HepG2 (cell line): ENCODE data around the gene TREM1. TPM values are rescaled to one million over a fixed set of nuclear protein-coding genes. Genes with fewer than 3 reads are reported as not detected.

Experiments
- AKAP8 ChIP-seq: sonication (generic); formaldehyde crosslinking; IDR thresholded peaks from 2 replicates; pipeline ENCODE4 v1.5.1; 2020; ENCODE audit warnings: mild to moderate bottlenecking, missing genetic modification reagents
- ARID2 ChIP-seq: sonication (generic); formaldehyde crosslinking; IDR thresholded peaks from 2 replicates; pipeline ENCODE4 v1.8.1; 2022; ENCODE audit warnings: mild to moderate bottlenecking, missing genetic modification reagents, borderline replicate concordance
- CBFB ChIP-seq: sonication (generic); formaldehyde crosslinking; IDR thresholded peaks from 2 replicates; pipeline ENCODE4 v1.4.0; 2020; ENCODE audit warnings: missing genetic modification reagents
- FOXJ3 ChIP-seq: sonication (generic); formaldehyde crosslinking; IDR thresholded peaks from 2 replicates; pipeline ENCODE4 v1.4.0; 2020; ENCODE audit warnings: missing genetic modification reagents, mild to moderate bottlenecking, borderline replicate concordance
- HCFC1 ChIP-seq: fragments of 150-350 bp; IDR thresholded peaks from 2 replicates; pipeline ENCODE4 v1.6.1; 2014; ENCODE audit warnings: low read depth, low read length
- IKZF4 ChIP-seq: sonication (generic); formaldehyde crosslinking; IDR thresholded peaks from 2 replicates; pipeline ENCODE4 v1.5.1; 2020; ENCODE audit warnings: borderline replicate concordance, mild to moderate bottlenecking, low read depth, missing genetic modification reagents; ENCODE audit errors: not compliant biosample characterization
- RBM39 ChIP-seq: fragments of 200-400 bp; formaldehyde crosslinking; IDR thresholded peaks from one replicate; pipeline ENCODE4 v1.6.1; 2018; ENCODE audit warnings: antibody characterized with exemption, mild to moderate bottlenecking, low read depth, low read length; ENCODE audit not compliant: poor library complexity, severe bottlenecking
- SSRP1 ChIP-seq: IDR thresholded peaks from 2 replicates; pipeline ENCODE4 v1.6.1; 2016; ENCODE audit warnings: control low read depth
- ZNF124 ChIP-seq: sonication (generic); formaldehyde crosslinking; IDR thresholded peaks from 2 replicates; pipeline ENCODE4 v1.4.0; 2020; ENCODE audit warnings: missing genetic modification reagents
- ZNF225 ChIP-seq: sonication (generic); formaldehyde crosslinking; IDR thresholded peaks from 2 replicates; pipeline ENCODE4 v1.4.0; 2020; ENCODE audit warnings: mild to moderate bottlenecking, missing genetic modification reagents
- ZNF317 ChIP-seq: sonication (generic); formaldehyde crosslinking; IDR thresholded peaks from 2 replicates; pipeline ENCODE4 v1.5.0; 2020; ENCODE audit warnings: mild to moderate bottlenecking, missing genetic modification reagents
- ZNF547 ChIP-seq: sonication (generic); formaldehyde crosslinking; IDR thresholded peaks from 2 replicates; pipeline ENCODE4 v1.5.1; 2020; ENCODE audit warnings: mild to moderate bottlenecking, missing genetic modification reagents
- ZNF558 ChIP-seq: sonication (generic); formaldehyde crosslinking; IDR thresholded peaks from 2 replicates; pipeline ENCODE4 v1.9.0; 2022; ENCODE audit warnings: mild to moderate bottlenecking, missing genetic modification reagents, borderline replicate concordance
- ZNF605 ChIP-seq: sonication (generic); formaldehyde crosslinking; IDR thresholded peaks from 2 replicates; pipeline ENCODE4 v1.8.0; 2022; ENCODE audit warnings: mild to moderate bottlenecking, missing genetic modification reagents
- polyA plus RNA-seq, 8 experiments: library from polyadenylated mRNA; depleted of rRNA in 3 of 8; stranded (reverse) in 7 of 8; unstranded in 1 of 8; fragments of >200 nt; fragmentation: Illumina TruSeq in 4 of 8; extraction: Trizol in 4 of 8; gene quantifications; 2 replicates each; pipeline versions ENCODE4 v1.2.1 to v1.2.3, GENCODE V29; 2011 to 2016; ENCODE audit warnings: low read depth in 4 of 8, missing spikeins in 1 of 8, mixed read lengths in 1 of 8; ENCODE audit not compliant: insufficient read depth in 1 of 8
- total RNA-seq, 5 experiments: library from RNA; depleted of rRNA; stranded (reverse); fragments of >200 nt; fragmentation: Illumina TruSeq; extraction: Trizol; gene quantifications; 2 replicates each; pipeline ENCODE4 v1.2.3, GENCODE V29; 2016; ENCODE audit warnings: low read depth in 1 of 5
- TF ChIP-seq, protein P1 (sequence below): sonication (generic); formaldehyde crosslinking; IDR thresholded peaks from 2 replicates; pipeline ENCODE4 v1.5.1; 2020; ENCODE audit warnings: mild to moderate bottlenecking, missing genetic modification reagents, moderate library complexity
- TF ChIP-seq, protein P2 (sequence below): sonication (generic); formaldehyde crosslinking; IDR thresholded peaks from 2 replicates; pipeline ENCODE4 v1.5.0; 2020; ENCODE audit warnings: mild to moderate bottlenecking, low read depth, missing genetic modification reagents, borderline replicate concordance
- TF ChIP-seq, protein P3 (sequence below): sonication (generic); formaldehyde crosslinking; IDR thresholded peaks from 2 replicates; pipeline ENCODE4 v1.4.0; 2020; ENCODE audit warnings: missing genetic modification reagents
- TF ChIP-seq, protein P4 (sequence below): sonication (generic); formaldehyde crosslinking; IDR thresholded peaks from 2 replicates; pipeline ENCODE4 v1.5.1; 2020; ENCODE audit warnings: missing genetic modification reagents, mild to moderate bottlenecking, borderline replicate concordance
- TF ChIP-seq, protein P5 (sequence below): sonication (generic); formaldehyde crosslinking; IDR thresholded peaks from 2 replicates; pipeline ENCODE4 v1.5.0; 2020; ENCODE audit warnings: mild to moderate bottlenecking, missing genetic modification reagents

Gene TREM1
- total and polyA plus RNA-seq, 2 of the 13 experiments (the other 11 are each of a cell fraction or from before 2014, with no cell fraction given): 0.49 TPM; not detected in 1

DNA sequence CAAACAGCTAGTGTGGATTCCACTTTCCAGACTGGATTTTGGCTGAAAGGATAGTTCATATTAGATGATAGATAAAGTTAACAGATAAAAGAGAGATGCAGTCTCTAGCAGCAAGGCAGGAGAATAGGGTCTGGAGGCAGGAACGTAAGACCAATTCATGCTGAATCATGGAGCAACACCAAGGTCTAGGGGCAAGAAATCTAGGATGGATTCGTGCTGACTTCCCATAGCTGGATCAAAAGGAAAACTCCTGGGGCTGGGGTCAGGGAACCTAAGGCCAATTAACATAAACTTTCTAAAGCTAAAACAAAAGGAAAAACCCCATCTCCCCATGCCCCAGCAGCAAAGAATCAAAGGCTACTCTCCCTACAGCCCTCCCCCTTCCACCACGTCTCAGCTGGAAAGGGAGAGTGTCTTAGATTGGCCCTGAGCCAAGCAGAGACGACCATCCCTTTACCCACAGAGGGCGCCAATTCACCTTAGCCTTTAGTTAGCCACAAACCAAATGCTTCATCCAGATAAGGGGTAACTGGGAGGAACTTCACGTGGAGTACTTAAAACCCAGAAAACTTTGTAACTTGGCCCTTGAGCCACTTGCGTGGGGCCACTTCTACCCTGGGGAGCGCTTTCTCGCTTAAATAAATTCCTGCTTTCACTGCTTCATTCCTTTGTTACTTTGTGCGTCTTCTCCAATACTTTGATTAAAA is 7.6 kb downstream of the TREM1 start (continued):
- TF ChIP-seq IKZF4 (no peak), ZNF124 (CRISPR knock-in tag) (no peak), AKAP8 (CRISPR knock-in tag) (no peak), ZNF605 (CRISPR knock-in tag) (no peak), FOXJ3 (CRISPR knock-in tag) (no peak), ZNF547 (CRISPR knock-in tag) (no peak), ZNF317 (CRISPR knock-in tag) (no peak), ZNF558 (no peak), HCFC1 (no peak), ZNF225 (CRISPR knock-in tag) (no peak), RBM39 (no peak), SSRP1 (CRISPR knock-in tag) (no peak), CBFB (CRISPR knock-in tag) (no peak), ARID2 (CRISPR knock-in tag) (no peak)
- TF ChIP-seq, protein P1, sequence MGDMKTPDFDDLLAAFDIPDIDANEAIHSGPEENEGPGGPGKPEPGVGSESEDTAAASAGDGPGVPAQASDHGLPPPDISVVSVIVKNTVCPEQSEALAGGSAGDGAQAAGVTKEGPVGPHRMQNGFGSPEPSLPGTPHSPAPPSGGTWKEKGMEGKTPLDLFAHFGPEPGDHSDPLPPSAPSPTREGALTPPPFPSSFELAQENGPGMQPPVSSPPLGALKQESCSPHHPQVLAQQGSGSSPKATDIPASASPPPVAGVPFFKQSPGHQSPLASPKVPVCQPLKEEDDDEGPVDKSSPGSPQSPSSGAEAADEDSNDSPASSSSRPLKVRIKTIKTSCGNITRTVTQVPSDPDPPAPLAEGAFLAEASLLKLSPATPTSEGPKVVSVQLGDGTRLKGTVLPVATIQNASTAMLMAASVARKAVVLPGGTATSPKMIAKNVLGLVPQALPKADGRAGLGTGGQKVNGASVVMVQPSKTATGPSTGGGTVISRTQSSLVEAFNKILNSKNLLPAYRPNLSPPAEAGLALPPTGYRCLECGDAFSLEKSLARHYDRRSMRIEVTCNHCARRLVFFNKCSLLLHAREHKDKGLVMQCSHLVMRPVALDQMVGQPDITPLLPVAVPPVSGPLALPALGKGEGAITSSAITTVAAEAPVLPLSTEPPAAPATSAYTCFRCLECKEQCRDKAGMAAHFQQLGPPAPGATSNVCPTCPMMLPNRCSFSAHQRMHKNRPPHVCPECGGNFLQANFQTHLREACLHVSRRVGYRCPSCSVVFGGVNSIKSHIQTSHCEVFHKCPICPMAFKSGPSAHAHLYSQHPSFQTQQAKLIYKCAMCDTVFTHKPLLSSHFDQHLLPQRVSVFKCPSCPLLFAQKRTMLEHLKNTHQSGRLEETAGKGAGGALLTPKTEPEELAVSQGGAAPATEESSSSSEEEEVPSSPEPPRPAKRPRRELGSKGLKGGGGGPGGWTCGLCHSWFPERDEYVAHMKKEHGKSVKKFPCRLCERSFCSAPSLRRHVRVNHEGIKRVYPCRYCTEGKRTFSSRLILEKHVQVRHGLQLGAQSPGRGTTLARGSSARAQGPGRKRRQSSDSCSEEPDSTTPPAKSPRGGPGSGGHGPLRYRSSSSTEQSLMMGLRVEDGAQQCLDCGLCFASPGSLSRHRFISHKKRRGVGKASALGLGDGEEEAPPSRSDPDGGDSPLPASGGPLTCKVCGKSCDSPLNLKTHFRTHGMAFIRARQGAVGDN (CRISPR knock-in tag): no peak
- TF ChIP-seq, protein P2, sequence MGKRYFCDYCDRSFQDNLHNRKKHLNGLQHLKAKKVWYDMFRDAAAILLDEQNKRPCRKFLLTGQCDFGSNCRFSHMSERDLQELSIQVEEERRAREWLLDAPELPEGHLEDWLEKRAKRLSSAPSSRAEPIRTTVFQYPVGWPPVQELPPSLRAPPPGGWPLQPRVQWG (CRISPR knock-in tag): no peak
- TF ChIP-seq, protein P3, sequence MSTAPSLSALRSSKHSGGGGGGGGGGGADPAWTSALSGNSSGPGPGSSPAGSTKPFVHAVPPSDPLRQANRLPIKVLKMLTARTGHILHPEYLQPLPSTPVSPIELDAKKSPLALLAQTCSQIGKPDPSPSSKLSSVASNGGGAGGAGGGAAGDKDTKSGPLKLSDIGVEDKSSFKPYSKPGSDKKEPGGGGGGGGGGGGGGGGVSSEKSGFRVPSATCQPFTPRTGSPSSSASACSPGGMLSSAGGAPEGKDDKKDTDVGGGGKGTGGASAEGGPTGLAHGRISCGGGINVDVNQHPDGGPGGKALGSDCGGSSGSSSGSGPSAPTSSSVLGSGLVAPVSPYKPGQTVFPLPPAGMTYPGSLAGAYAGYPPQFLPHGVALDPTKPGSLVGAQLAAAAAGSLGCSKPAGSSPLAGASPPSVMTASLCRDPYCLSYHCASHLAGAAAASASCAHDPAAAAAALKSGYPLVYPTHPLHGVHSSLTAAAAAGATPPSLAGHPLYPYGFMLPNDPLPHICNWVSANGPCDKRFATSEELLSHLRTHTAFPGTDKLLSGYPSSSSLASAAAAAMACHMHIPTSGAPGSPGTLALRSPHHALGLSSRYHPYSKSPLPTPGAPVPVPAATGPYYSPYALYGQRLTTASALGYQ: no peak
- TF ChIP-seq, protein P4, sequence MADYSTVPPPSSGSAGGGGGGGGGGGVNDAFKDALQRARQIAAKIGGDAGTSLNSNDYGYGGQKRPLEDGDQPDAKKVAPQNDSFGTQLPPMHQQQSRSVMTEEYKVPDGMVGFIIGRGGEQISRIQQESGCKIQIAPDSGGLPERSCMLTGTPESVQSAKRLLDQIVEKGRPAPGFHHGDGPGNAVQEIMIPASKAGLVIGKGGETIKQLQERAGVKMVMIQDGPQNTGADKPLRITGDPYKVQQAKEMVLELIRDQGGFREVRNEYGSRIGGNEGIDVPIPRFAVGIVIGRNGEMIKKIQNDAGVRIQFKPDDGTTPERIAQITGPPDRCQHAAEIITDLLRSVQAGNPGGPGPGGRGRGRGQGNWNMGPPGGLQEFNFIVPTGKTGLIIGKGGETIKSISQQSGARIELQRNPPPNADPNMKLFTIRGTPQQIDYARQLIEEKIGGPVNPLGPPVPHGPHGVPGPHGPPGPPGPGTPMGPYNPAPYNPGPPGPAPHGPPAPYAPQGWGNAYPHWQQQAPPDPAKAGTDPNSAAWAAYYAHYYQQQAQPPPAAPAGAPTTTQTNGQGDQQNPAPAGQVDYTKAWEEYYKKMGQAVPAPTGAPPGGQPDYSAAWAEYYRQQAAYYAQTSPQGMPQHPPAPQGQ (CRISPR knock-in tag): no peak
- TF ChIP-seq, protein P5, sequence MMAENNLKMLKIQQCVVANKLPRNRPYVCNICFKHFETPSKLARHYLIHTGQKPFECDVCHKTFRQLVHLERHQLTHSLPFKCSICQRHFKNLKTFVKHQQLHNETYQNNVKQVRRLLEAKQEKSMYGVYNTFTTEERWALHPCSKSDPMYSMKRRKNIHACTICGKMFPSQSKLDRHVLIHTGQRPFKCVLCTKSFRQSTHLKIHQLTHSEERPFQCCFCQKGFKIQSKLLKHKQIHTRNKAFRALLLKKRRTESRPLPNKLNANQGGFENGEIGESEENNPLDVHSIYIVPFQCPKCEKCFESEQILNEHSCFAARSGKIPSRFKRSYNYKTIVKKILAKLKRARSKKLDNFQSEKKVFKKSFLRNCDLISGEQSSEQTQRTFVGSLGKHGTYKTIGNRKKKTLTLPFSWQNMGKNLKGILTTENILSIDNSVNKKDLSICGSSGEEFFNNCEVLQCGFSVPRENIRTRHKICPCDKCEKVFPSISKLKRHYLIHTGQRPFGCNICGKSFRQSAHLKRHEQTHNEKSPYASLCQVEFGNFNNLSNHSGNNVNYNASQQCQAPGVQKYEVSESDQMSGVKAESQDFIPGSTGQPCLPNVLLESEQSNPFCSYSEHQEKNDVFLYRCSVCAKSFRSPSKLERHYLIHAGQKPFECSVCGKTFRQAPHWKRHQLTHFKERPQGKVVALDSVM (CRISPR knock-in tag): no peak
